Sciatic nerve (tissue), 2 donors: Measurements from ENCODE around the gene RAP1GDS1. TPM values are rescaled to one million over a fixed set of nuclear protein-coding genes. Genes with fewer than 3 reads are reported as not detected.
A peak's percentile ranks its signal among the peaks of the same experiment; 100 is the strongest.
"Not testable (repeated sequence)": the region's sequence is repeated elsewhere in the genome, so short reads cannot be mapped to it uniquely, and the experiment has no call there.

Experiments
- ATAC-seq: fragments of 200-7000 bp; cut with Tn5 transposase; one replicate; pipeline ENCODE4 v1.9.1; 2020; ENCODE audit warnings: mild to moderate bottlenecking, moderate library complexity
- DNase-seq: peaks from one replicate; pipeline ENCODE4 v3.0.0-alpha.2; 2020; ENCODE audit warnings: low spot score
- intact Hi-C: fragments of 100-400 bp; cut with DNase I; formaldehyde crosslinking; loops from one replicate; pipeline ENCODE4 v1.14.2; 2022
- total RNA-seq: library from RNA; stranded (reverse); fragmentation: NEBNext Ultra II Directional; extraction: Animal tissue kit (Norgen Biotek cat#: 25700); gene quantifications from one replicate; pipeline ENCODE4 v1.2.1, GENCODE V29; 2021
- donor health status: DM: no; HTN: no; CAD: no.
- donor health status: DM: no; HTN: no; CAD: no.

RAP1GDS1 gene
- total RNA-seq, 1 donor from 2014 or later = 96.5 TPM

DNA sequence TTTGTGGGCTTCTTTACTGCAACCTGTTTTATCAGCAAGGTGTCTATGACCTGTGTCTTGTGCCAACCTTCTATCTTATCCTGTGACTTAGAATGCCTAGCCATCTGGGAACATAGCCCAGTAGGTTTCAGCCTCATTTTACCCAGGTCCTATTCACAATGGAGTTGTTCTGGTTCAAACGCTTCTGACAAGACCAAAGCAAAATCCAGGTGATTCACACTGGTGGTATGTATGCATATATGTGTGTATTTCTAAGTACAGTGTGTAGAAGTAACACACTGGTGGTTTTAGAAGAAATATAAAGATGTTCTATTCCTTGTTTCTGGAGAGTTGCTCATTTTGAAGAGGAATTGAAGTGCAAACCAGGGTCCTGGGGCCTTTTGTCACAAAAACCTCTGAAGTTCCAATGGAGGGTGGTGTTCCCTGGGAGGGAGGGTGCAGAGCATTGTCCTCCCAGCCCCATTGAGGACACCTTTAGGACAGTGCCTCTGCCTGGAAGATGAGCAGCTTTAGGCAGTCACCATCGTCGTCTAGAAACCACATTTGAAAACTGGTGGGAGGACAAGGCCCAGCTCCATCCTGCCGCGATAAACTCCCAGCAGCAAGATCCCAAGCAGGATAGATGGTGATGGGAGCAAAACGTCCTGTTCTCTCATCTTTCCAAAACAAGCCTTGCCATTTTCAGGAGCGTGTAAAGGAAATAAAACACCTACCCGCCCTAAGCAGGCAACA, 205.8 kb downstream of the RAP1GDS1 start:
- no peak for DNase-seq
- intact Hi-C loops = loop anchor here (5.0 to 10.0 kb wide), 2 partner anchors 198 to 980 kb away; no protein-coding TSS in a partner anchor
- no peak for ATAC-seq

DNA sequence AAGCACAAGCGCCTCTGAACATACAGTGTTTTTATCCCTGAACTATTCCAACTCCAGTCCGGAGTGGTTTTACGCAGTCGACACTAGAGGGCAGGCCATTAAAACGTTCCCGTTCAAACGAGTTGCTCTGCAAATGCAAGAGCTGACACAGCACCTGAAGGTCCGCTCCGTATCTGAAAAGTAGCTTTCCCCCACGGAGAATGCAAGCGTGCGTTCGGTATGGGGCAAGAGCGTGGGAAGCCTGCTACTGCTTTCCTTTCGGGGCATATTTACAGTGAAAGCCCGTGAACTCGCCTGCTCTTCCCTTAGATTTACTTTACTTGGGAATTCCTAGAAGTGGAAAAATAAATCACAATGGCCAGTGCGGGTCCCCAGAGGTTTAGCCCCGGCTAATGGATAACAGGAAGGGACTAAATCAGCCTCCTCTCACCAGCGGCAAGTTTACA, 206.5 kb downstream of the RAP1GDS1 start:
- peak; percentile 82 for DNase-seq
- intact Hi-C loops = loop anchor here (5.0 to 10.0 kb wide), 2 partner anchors 197 to 980 kb away; no protein-coding TSS in a partner anchor

DNA sequence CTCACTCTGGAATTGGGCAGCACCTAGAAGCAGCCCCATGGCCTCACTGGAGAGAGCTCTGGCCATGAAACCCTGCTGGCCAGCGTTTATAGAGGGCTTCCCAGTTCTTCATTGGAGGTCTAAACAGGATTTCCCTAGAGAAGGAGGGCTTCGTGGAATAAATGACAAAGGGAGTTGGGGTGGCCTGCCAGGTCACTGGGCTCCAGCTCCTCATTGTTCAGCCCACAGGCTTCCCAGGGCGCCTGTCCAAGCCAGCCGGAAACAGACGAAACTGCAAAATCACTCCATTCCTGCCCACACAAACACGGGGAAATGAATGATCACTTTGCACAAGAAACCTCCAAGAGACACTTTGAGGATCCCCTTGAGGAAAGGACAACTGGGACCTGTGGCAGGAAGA, 207.5 kb downstream of the RAP1GDS1 start:
- peak; percentile 65 for DNase-seq
- intact Hi-C loops = loop anchor here (5.0 to 10.0 kb wide), 2 partner anchors 196 to 979 kb away; no protein-coding TSS in a partner anchor
- ATAC-seq = peak; percentile 50

More for the DNA sequence above, 206.5 kb downstream of the RAP1GDS1 start:
- peak; percentile 93 for ATAC-seq

DNA sequence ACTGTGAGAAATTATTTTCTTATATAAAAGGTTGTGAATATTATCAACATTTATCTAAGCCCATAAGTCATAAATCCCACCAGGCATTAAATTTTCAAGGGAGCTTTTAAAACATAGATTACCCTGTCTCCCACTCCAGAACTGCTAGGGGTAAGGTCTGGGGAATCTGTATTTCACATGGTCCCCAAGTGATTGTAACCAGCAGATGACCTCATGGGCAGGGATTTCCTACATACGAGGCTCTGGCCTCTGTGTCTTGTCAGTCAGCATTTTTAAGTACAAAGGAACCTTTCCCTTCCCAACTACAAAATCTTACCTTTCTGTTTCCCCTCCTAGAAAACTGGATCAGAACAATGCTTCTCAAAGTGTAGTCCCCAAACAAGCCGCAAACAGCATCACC, 208.6 kb downstream of the RAP1GDS1 start:
- ATAC-seq (no peak), DNase-seq (no peak)
- intact Hi-C loops = loop anchor here (5.0 to 10.0 kb wide), 2 partner anchors 195 to 978 kb away; no protein-coding TSS in a partner anchor

GRCh38 chr4:98470366-98470765, 209.2 kb downstream of the RAP1GDS1 start:
- ATAC-seq (no peak), DNase-seq (no peak)
- intact Hi-C loops = no loop called here

DNA sequence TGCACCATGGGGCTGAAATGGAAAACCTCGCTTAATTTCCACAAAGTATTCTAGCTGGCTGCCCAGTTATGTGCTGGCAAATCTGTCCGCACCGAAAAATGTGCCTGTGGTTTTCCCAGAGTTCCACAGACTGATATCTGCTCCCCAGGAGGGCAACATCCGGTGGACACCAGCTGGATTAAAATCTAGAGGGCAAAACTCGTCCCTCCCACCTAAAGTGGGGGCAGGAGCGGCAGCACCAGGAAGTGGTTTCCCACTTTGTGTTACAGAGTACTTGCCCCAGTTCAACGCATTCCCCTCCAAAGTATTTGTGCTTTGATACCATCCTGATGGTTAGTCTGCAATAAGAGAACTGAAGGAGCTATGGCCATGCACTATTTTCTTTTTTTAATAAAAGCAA, 209.6 kb downstream of the RAP1GDS1 start:
- DNase-seq (no peak), ATAC-seq (no peak)
- intact Hi-C loops = no loop called here

DNA sequence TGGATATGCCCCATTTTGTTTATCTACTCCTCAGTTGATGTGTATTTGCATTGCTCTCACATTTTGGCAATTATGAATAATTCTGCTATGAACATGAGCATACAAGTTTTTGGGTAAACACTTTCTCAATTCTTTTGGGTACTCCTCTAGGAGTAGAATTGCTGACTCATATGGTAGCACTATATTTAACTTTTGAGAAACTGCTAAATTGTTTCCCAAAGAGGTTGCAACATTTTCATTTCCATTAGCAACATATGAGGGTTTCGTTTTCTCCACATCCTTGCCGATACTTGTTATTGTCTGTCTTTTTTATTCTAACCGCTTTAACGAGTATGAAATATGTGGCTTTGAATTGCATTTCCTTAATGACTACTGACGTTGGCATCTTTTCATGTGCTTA, 211.9 kb downstream of the RAP1GDS1 start:
- intact Hi-C loops = no loop called here
- ATAC-seq = no peak
- no peak for DNase-seq

DNA sequence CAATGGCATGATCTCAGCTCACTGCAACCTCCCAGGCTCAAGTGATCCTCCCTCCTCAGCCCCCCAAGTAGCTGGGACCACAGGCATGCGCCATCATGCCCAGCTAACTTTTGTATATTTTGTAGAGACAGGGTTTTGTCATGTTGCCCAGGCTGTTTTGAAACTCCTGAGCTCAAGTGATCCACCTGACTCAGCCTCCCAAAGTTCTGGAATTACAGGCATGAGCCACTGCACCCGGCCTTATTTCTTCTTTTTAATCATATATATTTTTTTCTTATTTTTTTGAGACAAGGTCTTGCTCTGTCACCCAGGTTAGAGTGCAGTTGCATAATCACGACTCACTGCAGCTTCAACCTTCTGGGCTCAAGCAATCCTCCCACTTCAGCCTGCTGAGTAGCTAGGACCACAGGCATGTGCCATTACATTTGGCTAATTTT, 213.2 kb downstream of the RAP1GDS1 start:
- intact Hi-C loops = no loop called here
- DNase-seq (no peak), ATAC-seq (no peak)

DNA sequence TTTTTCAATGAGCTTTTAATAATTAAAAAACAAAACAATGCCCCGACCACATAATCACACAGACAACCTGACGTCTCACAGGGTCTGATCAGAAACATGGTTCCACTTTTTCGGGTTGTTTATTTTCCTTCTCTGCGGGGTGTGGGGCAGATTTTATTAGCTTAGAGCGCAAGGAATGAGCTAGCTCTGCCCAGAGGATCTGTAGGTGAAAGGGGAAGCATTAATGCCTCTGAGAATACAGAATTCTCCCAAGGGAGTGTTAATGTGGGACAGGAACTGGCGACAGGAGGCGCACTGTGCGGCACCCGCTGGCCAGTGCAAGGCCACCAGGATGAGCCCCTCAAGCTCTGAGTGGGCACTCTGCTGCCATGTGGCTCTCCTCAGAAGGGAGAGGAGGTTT, 215.7 kb downstream of the RAP1GDS1 start:
- intact Hi-C loops = no loop called here
- DNase-seq (no peak), ATAC-seq (no peak)

GRCh38 chr4:98479590-98479989, 218.4 kb downstream of the RAP1GDS1 start:
- DNase-seq, ATAC-seq, intact Hi-C loops: not testable (repeated sequence)

DNA sequence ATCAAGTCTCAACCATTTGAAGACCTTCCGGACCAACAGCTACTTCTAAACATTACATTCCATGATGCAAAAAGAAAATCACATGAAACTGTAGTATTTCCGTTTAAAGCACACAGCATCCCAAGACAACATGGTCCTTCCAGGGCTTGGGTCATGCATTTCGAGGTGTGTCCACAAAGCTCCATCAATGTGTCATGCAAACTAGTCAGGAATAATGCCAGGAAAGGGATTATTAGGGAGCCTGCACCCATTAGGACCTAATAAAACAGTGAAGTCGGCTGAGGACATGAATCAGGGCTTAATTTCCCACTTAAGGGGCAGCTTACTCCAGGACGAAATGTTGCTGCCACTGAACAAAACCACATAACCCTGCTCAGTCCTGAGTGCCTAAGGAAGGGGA, 219.4 kb downstream of the RAP1GDS1 start:
- no peak for ATAC-seq
- DNase-seq = no peak
- intact Hi-C loops = no loop called here

- no peak for DNase-seq
- intact Hi-C loops = no loop called here
- no peak for ATAC-seq
Observed at GRCh38 chr4:98481167-98481566, 220.0 kb downstream of the RAP1GDS1 start.

GRCh38 chr4:98482503-98482846, 221.3 kb downstream of the RAP1GDS1 start:
- ATAC-seq (no peak), DNase-seq (no peak)
- intact Hi-C loops = no loop called here

DNA sequence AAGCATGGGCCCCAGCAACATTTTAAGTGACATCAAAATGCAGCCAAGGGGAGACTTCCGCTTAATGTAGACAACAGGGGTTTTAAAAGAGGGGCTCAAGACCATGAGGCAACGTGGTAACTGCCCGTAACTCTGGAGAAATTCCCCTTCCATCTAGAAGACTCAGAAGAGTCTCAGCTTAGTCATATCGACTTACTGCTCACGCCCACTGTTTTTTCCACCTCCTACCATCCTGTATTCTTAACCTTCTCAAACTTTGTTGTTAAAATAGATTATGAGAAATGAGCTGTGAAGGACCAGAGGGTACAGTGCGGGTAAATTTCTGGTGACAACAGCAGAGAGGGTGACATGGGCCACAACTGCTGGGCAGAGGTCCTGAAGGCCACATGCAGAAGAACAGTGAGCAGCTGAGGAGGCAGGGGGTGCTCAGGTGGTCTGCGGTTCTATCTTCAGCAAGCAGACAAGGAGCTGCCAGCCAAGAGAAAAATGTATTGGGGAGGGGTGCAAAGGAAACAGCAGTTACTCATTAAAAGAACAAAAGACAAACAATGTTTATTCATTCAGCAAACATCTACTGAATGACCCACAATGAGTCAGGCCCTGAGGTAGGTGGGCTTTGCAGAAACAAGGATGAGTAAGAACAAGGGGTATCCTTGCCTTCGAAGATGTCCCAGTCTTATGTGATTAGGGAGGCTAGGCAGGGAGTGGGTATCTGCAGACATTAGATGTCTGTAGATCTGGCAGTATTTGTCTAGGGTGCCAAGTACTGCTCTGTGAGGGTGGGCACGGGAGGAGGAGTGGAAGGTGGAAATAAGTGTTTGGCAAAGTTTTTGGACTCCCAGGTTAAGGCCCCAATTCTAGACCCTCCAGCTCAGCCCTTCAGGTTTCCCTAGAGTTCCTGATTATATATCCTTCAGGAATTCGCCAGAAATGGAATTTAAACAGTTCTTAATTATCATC, 221.9 kb downstream of the RAP1GDS1 start:
- intact Hi-C loops = no loop called here
- no peak for DNase-seq
- no peak for ATAC-seq

DNA sequence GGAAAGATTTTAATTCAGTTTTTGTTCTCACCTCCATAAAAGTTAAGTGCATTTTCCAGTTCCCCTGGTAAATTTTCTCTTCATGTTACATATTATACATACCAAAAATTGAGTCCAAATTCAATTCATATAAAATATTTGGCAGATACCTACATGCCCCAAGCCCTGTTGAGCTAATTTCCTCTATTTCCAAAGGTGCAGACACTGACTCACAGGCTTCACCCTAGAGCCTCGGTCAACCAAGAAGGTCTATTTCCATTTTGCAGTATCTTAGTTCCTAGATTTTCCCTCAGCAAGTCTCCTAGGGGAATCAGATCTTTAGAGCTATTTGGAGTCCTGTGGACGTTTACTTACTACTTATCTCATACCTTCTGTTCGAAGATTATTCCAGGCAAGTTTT, 222.8 kb downstream of the RAP1GDS1 start:
- DNase-seq = no peak
- intact Hi-C loops = no loop called here
- no peak for ATAC-seq

- no peak for ATAC-seq
- DNase-seq = no peak
- intact Hi-C loops = no loop called here
Observed at GRCh38 chr4:98485816-98486345, 224.7 kb downstream of the RAP1GDS1 start.

DNA sequence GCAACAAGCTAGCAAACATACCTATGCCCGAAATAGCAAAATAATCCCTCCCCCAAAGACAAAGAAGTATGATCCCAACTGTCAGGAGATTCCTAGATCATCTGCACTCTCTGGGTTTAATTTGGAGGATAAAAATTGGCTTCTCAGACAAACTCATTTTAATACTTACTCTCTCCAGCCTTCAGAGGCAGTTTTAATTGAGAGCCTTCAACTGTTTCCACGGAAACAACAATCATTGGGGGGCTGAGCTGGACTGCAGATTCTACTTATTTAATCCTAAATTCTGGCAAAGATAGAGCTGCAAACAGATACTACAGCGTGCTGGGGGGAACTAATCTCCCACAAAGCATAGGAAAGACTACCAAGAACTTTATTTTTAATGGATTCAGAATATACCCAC, 229.1 kb downstream of the RAP1GDS1 start:
- DNase-seq (no peak), ATAC-seq (no peak)
- intact Hi-C loops = no loop called here

DNA sequence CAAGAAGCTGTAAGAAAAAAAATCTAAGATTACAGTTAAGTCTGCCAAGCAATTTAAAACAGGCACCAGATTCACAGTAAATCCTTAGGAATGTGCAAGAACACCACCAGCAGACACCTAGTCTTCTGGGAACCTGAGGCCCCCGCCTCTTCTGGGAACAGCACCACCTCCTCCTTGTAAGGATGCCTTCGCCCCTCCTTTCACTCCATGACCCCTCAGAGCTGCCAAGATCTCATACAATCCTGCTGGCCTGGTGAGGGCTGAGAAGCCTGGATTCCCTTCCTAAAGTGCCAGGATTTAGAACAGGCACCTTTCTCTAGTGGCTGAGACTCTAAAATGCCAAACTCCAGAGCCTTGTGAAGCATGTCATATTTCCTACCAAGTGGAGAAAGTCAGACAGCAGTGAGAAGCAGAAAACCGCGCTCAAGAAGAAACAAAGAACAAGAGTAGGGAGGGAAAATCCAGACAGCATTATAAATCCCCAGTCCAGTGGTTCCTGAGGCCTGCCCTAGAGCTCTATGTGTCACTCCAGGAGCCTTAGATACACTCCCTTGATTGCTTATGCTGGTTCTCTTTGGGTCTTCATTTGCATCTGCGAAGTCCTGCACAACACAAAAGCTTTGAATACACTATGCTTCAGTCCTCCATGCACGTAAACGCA, 230.8 kb downstream of the RAP1GDS1 start:
- intact Hi-C loops = no loop called here
- ATAC-seq = no peak
- no peak for DNase-seq

DNA sequence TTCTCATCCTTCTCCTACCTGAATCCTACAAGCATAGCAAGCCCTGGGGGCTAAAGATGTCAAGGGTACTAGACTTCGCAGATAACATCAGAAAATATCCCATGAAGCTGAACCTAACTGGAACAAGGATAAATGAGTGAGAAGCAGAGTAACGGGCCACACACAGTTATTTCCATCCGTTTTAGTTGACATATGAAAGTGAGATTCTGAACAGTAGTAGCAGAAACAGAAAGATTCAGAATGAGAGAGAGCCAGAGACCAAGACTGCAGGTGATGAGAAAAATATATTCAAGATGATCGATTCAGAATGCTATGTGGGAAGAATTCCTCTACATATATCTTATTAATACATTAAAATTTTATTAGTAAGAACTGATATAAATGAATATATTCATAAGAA, 232.1 kb downstream of the RAP1GDS1 start:
- DNase-seq (no peak), ATAC-seq (no peak)
- intact Hi-C loops = no loop called here
